Measurements from ENCODE around the gene BTBD18. TPM values are rescaled to one million over a fixed set of nuclear protein-coding genes. Genes with fewer than 3 reads are reported as not detected.
A peak's percentile ranks its signal among the peaks of the same experiment; 100 is the strongest.

Gene BTBD18
- total and polyA plus RNA-seq, 8 donors, result not detected

DNA sequence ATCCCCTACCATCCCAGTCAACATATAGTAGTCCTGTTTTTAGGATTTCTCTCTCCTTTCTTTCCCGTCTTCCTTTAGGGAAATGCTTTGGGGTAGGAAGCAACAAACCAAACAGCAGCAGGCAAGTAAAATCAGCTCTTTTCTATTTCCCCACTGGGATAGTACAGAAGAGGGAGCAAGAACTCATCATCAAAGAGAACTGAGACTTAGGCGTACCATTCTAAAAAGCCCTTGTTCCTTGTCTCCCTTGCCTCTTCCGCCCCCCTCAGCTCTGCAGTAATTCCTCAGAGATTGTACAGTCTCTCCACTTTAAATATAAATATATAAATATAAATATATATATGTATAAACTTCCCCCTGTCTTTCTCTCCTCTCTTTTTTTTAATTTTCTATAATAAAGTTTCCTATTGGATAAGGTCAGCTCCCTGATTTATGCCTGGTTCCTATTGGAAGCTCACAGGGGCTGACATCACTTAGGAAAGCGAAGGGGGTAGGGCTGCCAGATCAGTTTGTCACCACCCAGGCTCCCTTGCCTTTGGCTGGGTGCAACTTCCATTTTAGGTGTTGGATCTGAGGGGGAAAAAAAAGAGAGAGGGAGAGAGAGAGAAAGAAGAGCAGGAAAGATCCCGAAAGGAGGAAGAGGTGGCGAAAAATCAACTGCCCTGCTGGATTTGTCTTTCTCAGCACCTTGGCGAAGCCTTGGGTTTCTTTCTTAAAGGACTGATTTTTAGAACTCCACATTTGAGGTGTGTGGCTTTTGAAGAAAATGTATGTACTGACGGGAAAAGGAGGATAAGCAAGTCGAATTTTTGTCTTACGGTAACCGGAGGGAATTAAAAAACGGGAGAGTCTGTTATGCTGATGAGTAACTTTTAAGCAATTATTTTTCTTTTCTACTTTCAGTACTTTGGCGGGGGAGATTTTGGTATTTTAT lies 9.9 kb upstream of the BTBD18 start, which contains the start of gene CTNND1:
TSS of gene CTNND1 (plus strand) at position 502 of the 934 bp plus-strand sequence. CDS start 29,677 bp downstream, outside the sequence.
- H3K9me3 ChIP-seq, result no peaks in the 10 kb centered on the region
- TF ChIP-seq, protein P1, sequence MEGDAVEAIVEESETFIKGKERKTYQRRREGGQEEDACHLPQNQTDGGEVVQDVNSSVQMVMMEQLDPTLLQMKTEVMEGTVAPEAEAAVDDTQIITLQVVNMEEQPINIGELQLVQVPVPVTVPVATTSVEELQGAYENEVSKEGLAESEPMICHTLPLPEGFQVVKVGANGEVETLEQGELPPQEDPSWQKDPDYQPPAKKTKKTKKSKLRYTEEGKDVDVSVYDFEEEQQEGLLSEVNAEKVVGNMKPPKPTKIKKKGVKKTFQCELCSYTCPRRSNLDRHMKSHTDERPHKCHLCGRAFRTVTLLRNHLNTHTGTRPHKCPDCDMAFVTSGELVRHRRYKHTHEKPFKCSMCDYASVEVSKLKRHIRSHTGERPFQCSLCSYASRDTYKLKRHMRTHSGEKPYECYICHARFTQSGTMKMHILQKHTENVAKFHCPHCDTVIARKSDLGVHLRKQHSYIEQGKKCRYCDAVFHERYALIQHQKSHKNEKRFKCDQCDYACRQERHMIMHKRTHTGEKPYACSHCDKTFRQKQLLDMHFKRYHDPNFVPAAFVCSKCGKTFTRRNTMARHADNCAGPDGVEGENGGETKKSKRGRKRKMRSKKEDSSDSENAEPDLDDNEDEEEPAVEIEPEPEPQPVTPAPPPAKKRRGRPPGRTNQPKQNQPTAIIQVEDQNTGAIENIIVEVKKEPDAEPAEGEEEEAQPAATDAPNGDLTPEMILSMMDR (IDR thresholded peaks at IDR 0.05), result no peak
- TF ChIP-seq POLR2AphosphoS5 (IDR thresholded peaks at IDR 0.05), result peak; percentile 78 to 97 (median 93)
- peak in 2 of 4 donors; percentile 76 to 78 for TF ChIP-seq POLR2A (IDR thresholded peaks at IDR 0.05)
- H3K27ac ChIP-seq, result peak within 1 kb of the TSS; percentile 90 to 96 (median 94)
- H3K4me1 ChIP-seq, result peaks cover 13 to 40% (median 25%) of the 10 kb centered on the region in 4 donors
- intact Hi-C loops (cut with DNase I; ENCODE audit: low total_unique reads), result no loop called here
- WGBS, 5 donors, result 7 to 9% (median 7%) methylated on average over 13 of the region's 13 CpGs
- DNase-seq, result peak; percentile 89 to 98
- no peaks in the 10 kb centered on the region for H3K36me3 ChIP-seq
- H3K27me3 ChIP-seq, result no peaks in the 10 kb centered on the region
- peak within 1 kb of the TSS; percentile 46 to 60 (median 50) for H3K4me3 ChIP-seq

GRCh38 chr11:57758174-57758573 lies 6.6 kb upstream of the BTBD18 start:
- no peak overlapping the region for H3K4me3 ChIP-seq
- no peaks in the 10 kb centered on the region for H3K36me3 ChIP-seq
- intact Hi-C loops (cut with DNase I; ENCODE audit: low total_unique reads), result no loop called here
- no peak for TF ChIP-seq POLR2AphosphoS5 (IDR thresholded peaks at IDR 0.05)
- TF ChIP-seq, protein P1 (IDR thresholded peaks at IDR 0.05), result no peak
- no peaks in the 10 kb centered on the region for H3K9me3 ChIP-seq
- peaks cover 0 to 13% (median 1%) of the 10 kb centered on the region in 4 donors for H3K4me1 ChIP-seq
- H3K27me3 ChIP-seq, result no peaks in the 10 kb centered on the region
- DNase-seq, result no peak
- no peak overlapping the region for H3K27ac ChIP-seq
- WGBS, 5 donors, result 48 to 70% (median 60%) methylated on average over 3 of the region's 3 CpGs

DNA sequence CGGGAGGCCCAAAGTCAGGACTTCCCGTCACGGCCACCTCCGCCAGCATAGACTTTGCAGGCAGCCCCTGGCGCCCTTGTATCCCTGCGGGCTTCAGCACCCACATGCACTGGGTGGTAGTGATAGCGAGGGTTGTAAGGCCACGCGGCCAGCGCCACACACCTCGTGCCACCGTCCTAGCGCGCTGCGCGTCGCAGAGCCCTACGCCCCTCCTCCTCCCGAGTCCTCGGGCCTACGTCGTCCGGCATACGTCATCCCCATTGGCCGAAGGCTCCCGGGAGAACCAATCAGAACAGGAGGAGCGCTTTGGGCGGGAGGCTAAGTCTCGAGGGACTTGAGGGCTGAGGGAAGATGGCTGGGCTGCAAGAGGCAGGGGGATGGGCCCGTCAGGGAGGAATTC lies 1.3 kb upstream of the BTBD18 start:
- peaks cover 0 to 17% (median 8%) of the 10 kb centered on the region in 4 donors for H3K4me1 ChIP-seq
- no peaks in the 10 kb centered on the region for H3K27me3 ChIP-seq
- H3K36me3 ChIP-seq, result peaks cover 0 to 8% (median 0%) of the 10 kb centered on the region in 4 donors
- no peaks in the 10 kb centered on the region for H3K9me3 ChIP-seq
- WGBS, 5 donors, result 96 to 99% (median 97%) methylated on average over 30 of the region's 30 CpGs
- intact Hi-C loops (cut with DNase I; ENCODE audit: low total_unique reads), result loop anchor here (5.0 kb wide), 1 partner anchor 49 kb away; no protein-coding TSS in a partner anchor
- TF ChIP-seq EP300 (IDR thresholded peaks at IDR 0.05), result no peak
- no peak for TF ChIP-seq POLR2AphosphoS5 (IDR thresholded peaks at IDR 0.05)
- no peak for TF ChIP-seq POLR2A (IDR thresholded peaks at IDR 0.05)
- TF ChIP-seq, protein P1 (IDR thresholded peaks at IDR 0.05), result no peak
- H3K4me3 ChIP-seq, result no peak overlapping the region
- DNase-seq, result no peak
- H3K27ac ChIP-seq, result no peak overlapping the region

- peaks cover under 1 to 24% (median 10%) of the 10 kb centered on the region in 4 donors for H3K36me3 ChIP-seq
- no peak overlapping the region for H3K27ac ChIP-seq
- peaks cover 0 to 11% (median 6%) of the 10 kb centered on the region in 4 donors for H3K4me1 ChIP-seq
- H3K27me3 ChIP-seq, result no peaks in the 10 kb centered on the region
- intact Hi-C loops (cut with DNase I; ENCODE audit: low total_unique reads), result loop anchor here (5.0 kb wide), 1 partner anchor 51 kb away; no protein-coding TSS in a partner anchor
- no peak for DNase-seq
- H3K9me3 ChIP-seq, result no peaks in the 10 kb centered on the region
- no peak overlapping the region for H3K4me3 ChIP-seq
- TF ChIP-seq POLR2AphosphoS5 (IDR thresholded peaks at IDR 0.05), result no peak
These were observed 443 bp downstream of the BTBD18 start for GRCh38 chr11:57751176-57751575.
